ENCODE data around the gene UNC13D.
"Not testable (repeated sequence)": the region's sequence is repeated elsewhere in the genome, so short reads cannot be mapped to it uniquely, and the experiment has no call there.

Gene UNC13D

GRCh38 chr17:75872434-75873351, 28.5 kb upstream of the UNC13D start:
- no peak for TF ChIP-seq CTCF (conservative IDR thresholded peaks at IDR 0.05; ENCODE audit: low read depth, low read length)
- peak; percentile 68 for DNase-seq (ENCODE audit: low read depth)
- H3K4me3 ChIP-seq (ENCODE audit: low read length): no peak overlapping the region

- not testable (repeated sequence) for DNase-seq (ENCODE audit: low read depth); H3K4me3 ChIP-seq (ENCODE audit: low read length)
Measured at GRCh38 chr17:75870228-75870627, 26.0 kb upstream of the UNC13D start.

GRCh38 chr17:75869282-75870141, 25.3 kb upstream of the UNC13D start:
- no peak overlapping the region for H3K4me3 ChIP-seq (ENCODE audit: low read length)
- no peak for TF ChIP-seq CTCF (conservative IDR thresholded peaks at IDR 0.05; ENCODE audit: low read depth, low read length)

GRCh38 chr17:75868730-75869281, 24.6 kb upstream of the UNC13D start:
- not testable (repeated sequence) for H3K4me3 ChIP-seq (ENCODE audit: low read length); DNase-seq (ENCODE audit: low read depth)

More at GRCh38 chr17:75869282-75870141, 25.3 kb upstream of the UNC13D start:
- DNase-seq (ENCODE audit: low read depth): no peak

GRCh38 chr17:75865404-75866188, 21.4 kb upstream of the UNC13D start:
- H3K4me3 ChIP-seq (ENCODE audit: low read length); DNase-seq (ENCODE audit: low read depth): not testable (repeated sequence)

GRCh38 chr17:75864887-75865286, 20.7 kb upstream of the UNC13D start:
- DNase-seq (ENCODE audit: low read depth); H3K4me3 ChIP-seq (ENCODE audit: low read length): not testable (repeated sequence)

- DNase-seq (ENCODE audit: low read depth): no peak
- H3K4me3 ChIP-seq (ENCODE audit: low read length): no peak overlapping the region
- TF ChIP-seq CTCF (conservative IDR thresholded peaks at IDR 0.05; ENCODE audit: low read depth, low read length): no peak
Measured at GRCh38 chr17:75864448-75864871, 20.3 kb upstream of the UNC13D start.

GRCh38 chr17:75861927-75862317, 17.7 kb upstream of the UNC13D start:
- no peak for TF ChIP-seq CTCF (conservative IDR thresholded peaks at IDR 0.05; ENCODE audit: low read depth, low read length)
- H3K4me3 ChIP-seq (ENCODE audit: low read length): no peak overlapping the region
- no peak for DNase-seq (ENCODE audit: low read depth)

GRCh38 chr17:75859358-75859757, 15.2 kb upstream of the UNC13D start:
- not testable (repeated sequence) for H3K4me3 ChIP-seq (ENCODE audit: low read length); DNase-seq (ENCODE audit: low read depth)
